Stimulated activated CD8-positive, alpha-beta memory T cell treated with anti-CD3 and anti-CD28 coated beads, Interleukin-12 subunit alpha, Interleukin-12 subunit beta, amount 100 ng/mL, for 1 hour (primary cell): ENCODE measurements around the gene ELP1.
"Not testable (repeated sequence)": the region's sequence is repeated elsewhere in the genome, so short reads cannot be mapped to it uniquely, and the experiment has no call there.

Source experiments
- DNase-seq: peaks from one replicate; pipeline ENCODE4 v3.0.0-alpha.2; 2020; ENCODE audit warnings: low read depth

Gene ELP1

DNA sequence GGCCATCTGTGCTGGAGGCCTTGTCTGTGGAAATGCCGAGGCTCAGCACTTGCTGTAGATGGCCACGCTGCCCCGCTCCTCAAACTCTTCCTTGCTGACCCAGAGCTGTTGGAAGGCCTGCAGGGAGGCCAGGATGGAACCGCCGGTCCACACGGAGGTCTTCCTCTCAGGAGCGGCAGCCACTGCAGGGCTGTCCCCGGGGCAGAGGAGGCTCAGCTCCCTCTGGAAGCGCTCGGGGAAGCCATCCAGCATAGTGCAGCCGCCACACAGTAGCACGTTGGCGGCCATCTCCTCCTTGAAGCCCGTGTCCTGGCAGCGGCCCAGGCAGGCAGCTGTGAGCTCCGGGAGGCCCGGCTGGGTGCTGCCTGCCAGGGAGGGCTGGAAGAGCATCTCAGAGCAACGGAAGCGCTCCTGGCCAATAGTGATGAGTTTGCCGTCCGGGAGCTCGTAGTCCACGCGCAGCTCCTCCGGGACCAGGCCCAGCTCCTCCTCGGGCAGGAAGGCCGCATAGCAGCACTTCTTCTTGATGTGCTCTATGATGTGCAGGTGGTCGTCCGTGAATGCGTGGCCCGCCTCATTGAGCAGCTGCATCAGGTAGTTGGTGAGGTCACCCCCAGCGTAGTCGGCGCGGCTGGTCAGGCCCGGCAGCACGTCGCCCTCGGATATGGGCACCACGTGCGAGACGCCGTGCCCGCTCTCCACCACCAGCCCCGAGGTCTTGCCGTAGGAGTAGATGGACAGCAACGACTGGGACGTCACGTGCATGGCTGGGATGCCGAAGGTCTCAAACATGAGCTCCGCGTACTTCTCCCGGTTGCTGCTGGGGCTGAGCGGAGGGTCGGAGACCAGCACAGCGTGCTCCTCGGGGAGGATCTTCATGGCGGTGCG, 79.0 kb downstream of the ELP1 start:
- DNase-seq: no peak

- DNase-seq: no peak
Measured at GRCh38 chr9:108854094-108854493, 79.8 kb downstream of the ELP1 start.

DNA sequence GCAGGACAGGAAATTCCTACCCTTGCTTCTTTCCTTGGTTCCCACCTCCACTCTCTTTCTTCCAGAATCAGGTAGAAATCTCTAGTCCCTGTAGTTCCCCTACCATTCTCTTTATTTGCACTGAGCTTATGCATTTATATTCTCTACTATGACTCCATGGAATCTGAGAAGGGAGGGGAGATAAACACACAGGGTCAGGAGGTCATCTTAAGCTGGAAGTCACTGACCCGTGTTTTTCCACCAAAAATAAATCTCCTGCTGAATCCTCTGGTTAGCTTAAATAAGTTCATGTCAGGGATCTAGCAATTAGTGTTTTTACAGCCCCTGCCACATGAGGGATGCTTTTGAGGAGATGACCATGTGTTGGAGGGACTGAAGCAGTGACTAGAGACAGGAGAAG, 81.8 kb downstream of the ELP1 start:
- no peak for DNase-seq

DNA sequence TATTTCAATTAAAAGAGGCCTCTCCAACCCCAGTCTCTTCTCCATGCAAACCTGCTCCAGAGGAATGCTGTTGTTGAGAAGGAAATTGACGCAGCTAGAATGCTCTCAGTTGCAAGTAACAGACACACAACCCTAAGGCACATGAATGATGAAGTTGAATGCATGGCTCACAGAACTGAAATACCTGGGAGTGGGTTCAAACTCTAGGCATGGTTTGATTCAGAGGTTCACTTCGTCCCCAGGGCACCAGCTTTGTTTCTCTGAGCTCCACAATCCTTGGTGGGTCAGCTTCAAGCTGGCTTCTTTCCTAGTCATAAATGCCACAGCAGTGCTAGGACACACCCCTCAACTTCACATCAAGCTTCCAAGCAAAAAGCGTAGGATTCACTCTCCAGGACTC, 82.8 kb downstream of the ELP1 start:
- DNase-seq: no peak

GRCh38 chr9:108850293-108850897, 83.5 kb downstream of the ELP1 start:
- no peak for DNase-seq

GRCh38 chr9:108848296-108848695, 85.6 kb downstream of the ELP1 start:
- DNase-seq: not testable (repeated sequence)

- no peak for DNase-seq
Measured at GRCh38 chr9:108845947-108846346, 88.0 kb downstream of the ELP1 start.

GRCh38 chr9:108845507-108845906, 88.4 kb downstream of the ELP1 start:
- DNase-seq: no peak

GRCh38 chr9:108844856-108845255, 89.1 kb downstream of the ELP1 start:
- no peak for DNase-seq

DNA sequence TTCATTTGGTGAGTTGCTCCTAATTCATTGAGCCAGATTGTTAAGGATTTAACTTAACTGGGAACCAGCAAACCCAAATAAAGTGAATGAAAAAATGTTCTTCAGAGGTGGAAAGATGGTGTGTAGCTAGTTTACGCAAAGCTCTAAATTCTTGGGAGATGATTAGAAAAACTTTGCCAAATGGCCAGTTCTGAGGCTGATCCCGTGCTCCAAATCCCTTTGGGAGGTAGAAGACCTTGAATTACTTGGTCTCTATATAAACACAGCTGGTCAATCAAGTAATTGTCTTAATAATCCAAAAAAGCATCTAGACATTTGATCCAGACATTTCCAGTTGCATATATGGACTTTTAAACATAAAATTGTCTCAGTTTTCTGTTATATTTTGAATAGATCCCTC, 89.5 kb downstream of the ELP1 start:
- DNase-seq: no peak

DNA sequence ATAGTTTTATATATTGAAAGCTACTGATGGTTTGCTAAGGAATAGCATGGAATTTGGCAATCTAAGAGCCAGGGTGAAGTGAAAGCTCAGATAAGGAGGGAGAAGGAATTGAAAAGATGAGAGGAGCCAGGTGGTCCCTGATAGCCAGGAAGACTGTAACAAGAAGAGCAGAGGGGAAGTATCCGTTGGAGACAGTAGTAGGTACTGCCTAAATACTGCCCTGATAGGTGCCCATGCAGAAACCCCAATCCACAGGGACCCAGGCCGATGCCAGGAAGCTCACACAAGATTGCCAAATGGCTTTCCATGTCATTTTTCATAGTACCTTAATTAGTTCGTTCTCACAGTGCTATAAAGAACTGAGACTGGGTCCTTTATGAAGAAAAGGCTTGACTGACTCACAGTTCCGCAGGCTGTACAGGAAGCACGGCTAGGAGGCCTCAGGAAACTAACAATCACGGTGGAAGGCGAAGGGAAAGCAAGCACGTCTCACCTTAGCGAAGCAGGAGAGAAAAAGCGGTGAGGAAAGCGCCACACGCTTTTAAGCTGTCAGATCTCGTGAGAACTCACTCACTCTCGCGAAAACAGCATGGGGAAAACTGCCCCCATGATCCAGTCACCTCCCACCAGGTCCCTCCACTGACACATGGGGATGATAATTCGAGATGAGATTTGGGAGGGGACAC, 91.2 kb downstream of the ELP1 start:
- DNase-seq: no peak

- DNase-seq: not testable (repeated sequence)
Measured at GRCh38 chr9:108839561-108839960, 94.4 kb downstream of the ELP1 start.

DNA sequence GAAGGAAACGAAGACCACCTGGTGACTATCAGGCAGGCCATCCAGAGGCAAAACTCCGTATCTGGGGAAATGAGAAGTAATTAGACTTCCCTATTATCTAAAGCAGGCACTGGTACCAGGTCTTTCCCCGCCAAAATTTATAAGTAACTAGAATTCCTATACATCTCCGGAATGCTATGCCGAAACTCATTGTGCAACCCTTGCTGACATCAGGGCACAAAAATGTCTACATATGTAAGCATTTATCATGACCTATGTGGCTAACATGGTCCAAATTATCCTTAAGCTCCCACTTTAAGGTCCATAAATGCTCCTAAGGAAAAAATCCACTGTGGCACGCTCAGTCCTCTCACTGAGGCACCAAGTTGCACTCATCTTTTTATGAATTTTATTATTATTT, 95.9 kb downstream of the ELP1 start:
- no peak for DNase-seq

- no peak for DNase-seq
Measured at GRCh38 chr9:108837530-108837929, 96.4 kb downstream of the ELP1 start.

GRCh38 chr9:108836781-108837180, 97.1 kb downstream of the ELP1 start:
- no peak for DNase-seq

DNA sequence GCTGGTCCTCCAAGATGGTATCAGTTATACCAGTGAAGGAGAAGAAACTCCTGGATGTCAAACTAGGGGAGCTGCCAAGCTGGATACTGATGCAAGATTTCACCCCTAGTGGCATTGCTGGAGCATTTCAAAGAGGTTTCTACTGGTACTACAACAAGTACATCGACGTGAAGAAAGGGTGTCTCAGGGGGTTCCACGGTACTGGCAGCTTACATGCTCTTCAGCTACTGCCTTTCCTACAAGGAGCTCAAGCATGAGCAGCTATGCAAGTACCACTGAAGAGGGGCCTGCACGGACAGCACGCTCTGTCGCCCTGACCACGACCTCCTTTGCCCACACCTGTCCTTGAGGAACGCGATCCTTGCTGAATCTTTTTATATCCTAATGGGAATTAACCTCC, 97.6 kb downstream of the ELP1 start:
- no peak for DNase-seq

DNA sequence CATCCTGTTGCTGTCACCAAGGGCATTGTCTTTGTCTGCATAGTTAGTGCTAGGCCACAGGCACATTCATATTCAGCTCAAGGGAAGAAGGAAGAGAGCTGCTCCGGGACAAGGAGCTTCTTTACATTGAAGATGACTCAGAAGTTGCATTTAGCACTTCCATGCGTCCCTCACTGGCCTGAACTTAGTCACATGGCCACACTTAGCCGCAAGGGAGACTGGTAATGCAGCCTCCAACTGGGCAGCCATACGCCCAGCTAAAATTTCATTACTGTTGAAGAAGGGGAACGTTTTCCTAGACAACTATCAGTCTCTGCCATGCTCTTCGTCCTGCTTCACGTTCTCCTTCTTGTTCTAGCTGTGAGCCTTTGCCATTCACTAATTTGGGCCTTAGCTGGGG, 98.1 kb downstream of the ELP1 start:
- DNase-seq: no peak

GRCh38 chr9:108834959-108835665, 98.8 kb downstream of the ELP1 start:
- no peak for DNase-seq

DNA sequence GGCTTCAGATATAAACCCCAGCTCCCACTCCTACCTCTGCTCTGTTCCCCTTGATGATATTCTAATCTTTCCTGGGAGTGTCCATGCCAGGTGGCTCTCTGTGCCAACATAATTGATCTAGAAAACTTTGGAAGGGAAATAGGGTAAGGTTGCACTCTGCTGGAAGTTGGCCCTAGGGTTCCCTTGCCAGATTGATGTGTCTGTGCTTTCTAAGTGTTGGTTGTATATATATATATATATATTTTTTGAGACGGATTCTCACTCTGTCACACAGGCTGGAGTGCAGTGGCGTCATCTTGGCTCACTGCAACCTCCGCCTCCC, 101.8 kb downstream of the ELP1 start:
- no peak for DNase-seq

- DNase-seq: no peak
Measured at GRCh38 chr9:108831496-108832178, 102.3 kb downstream of the ELP1 start.

DNA sequence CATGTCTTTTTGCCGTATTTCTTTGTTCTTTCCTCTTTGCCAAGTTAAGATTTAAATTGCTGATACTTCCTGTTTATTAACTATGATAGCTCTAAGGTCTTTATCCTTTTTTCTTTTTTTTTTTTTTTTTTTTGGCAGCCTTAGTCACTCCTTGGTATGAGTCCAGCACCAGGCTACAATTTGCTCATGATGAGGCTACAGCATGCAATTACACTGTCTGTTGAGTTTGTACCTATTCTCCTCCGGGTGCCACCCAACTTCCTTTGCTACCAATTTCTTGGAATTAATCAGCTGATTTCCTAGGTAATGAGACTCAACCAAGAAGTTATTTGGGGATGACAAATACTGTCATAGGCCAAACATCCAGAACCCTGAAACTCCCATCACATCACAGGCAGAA, 103.7 kb downstream of the ELP1 start:
- DNase-seq: no peak

GRCh38 chr9:108823829-108824228, 110.1 kb downstream of the ELP1 start:
- no peak for DNase-seq
